Spinal cord (tissue), 10 donors: ENCODE measurements around the gene NRIP2. TPM values are rescaled to one million over a fixed set of nuclear protein-coding genes. Genes with fewer than 3 reads are reported as not detected.
A peak's percentile ranks its signal among the peaks of the same experiment; 100 is the strongest.

Experiments
- DNase-seq, 6 donors: peaks; one replicate each; pipeline versions ENCODE4 v3.0.0 to v3.0.0-alpha.2; 2013 to 2015; ENCODE audit warnings: low spot score in 6 of 6, low read depth in 4 of 6
- H3K27ac ChIP-seq: one replicate; pipeline ENCODE4 v1.5.1; 2013; ENCODE audit warnings: low read depth, low read length, control low read depth
- H3K27me3 ChIP-seq: one replicate; pipeline ENCODE4 v1.6.1; 2013; ENCODE audit warnings: low read length; ENCODE audit not compliant: control insufficient read depth, insufficient read depth
- H3K36me3 ChIP-seq: one replicate; pipeline ENCODE4 v1.6.1; 2013; ENCODE audit warnings: low read length; ENCODE audit not compliant: control insufficient read depth, insufficient read depth
- H3K4me1 ChIP-seq: one replicate; pipeline ENCODE4 v1.6.1; 2013; ENCODE audit warnings: low read length; ENCODE audit not compliant: control insufficient read depth, insufficient read depth
- H3K4me3 ChIP-seq: one replicate; pipeline ENCODE4 v1.5.1; 2013; ENCODE audit warnings: low read depth, low read length, control low read depth
- H3K9me3 ChIP-seq: one replicate; pipeline ENCODE4 v1.6.1; 2013; ENCODE audit warnings: low read length; ENCODE audit not compliant: control insufficient read depth, insufficient read depth
- WGBS: methylation state at CpG from one replicate; pipeline ENCODE4 v1.1.5; 2013; ENCODE audit warnings: missing lambda C conversion rate; ENCODE audit not compliant: insufficient coverage; 5-methylcytosine and 5-hydroxymethylcytosine counted together
- polyA plus RNA-seq, 2 donors: library from polyadenylated mRNA; unstranded; fragments of 120-200 nt; gene quantifications; one replicate each; pipeline ENCODE4 v1.2.1, GENCODE V29; 2013; ENCODE audit not compliant: insufficient read length in 2 of 2
- total RNA-seq, 2 donors: library from RNA; depleted of rRNA in 1 of 2; stranded (reverse); fragments of 120-200 nt in 1 of 2; fragments of >200 nt in 1 of 2; gene quantifications; one replicate each; pipeline versions ENCODE4 v1.2.3 to v1.2.4, GENCODE V29; 2013 to 2014
- donor health status: healthy.

NRIP2 gene
- total and polyA plus RNA-seq, 4 donors = 1.9 to 8.2 (median 4.2) TPM

- no CpG with 5 or more reads among the region's 3 CpGs for WGBS
- Histone ChIP-seq H3K27ac (no peak overlapping the region), H3K27me3 (no peaks in the 10 kb centered on the region), H3K9me3 (no peaks in the 10 kb centered on the region), H3K4me3 (no peak overlapping the region), H3K36me3 (peaks cover 5% of the 10 kb centered on the region), H3K4me1 (peaks cover 6% of the 10 kb centered on the region)
- no peak for DNase-seq
Observed at GRCh38 chr12:2851931-2852330, 17.1 kb upstream of the NRIP2 start.

- Histone ChIP-seq H3K27me3 (no peaks in the 10 kb centered on the region), H3K4me3 (no peak overlapping the region), H3K36me3 (no peaks in the 10 kb centered on the region), H3K4me1 (peaks cover 33% of the 10 kb centered on the region), H3K27ac (peak overlapping the region; percentile 69), H3K9me3 (no peaks in the 10 kb centered on the region)
- DNase-seq = peak in 1 of 6 donors; percentile 34
- 34% methylated on average over 3 of the region's 6 CpGs for WGBS
Observed at GRCh38 chr12:2845280-2845679, 10.4 kb upstream of the NRIP2 start.

- no peak for DNase-seq
- Histone ChIP-seq H3K27ac (peak overlapping the region; percentile 69), H3K27me3 (no peaks in the 10 kb centered on the region), H3K36me3 (no peaks in the 10 kb centered on the region), H3K9me3 (no peaks in the 10 kb centered on the region), H3K4me3 (no peak overlapping the region), H3K4me1 (peaks cover 33% of the 10 kb centered on the region)
- 87% methylated on average over 8 of the region's 9 CpGs for WGBS
Observed at GRCh38 chr12:2844786-2845185, 10.0 kb upstream of the NRIP2 start.

GRCh38 chr12:2842948-2843347, 8.1 kb upstream of the NRIP2 start:
- no peak overlapping the region for H3K4me3 ChIP-seq
- H3K9me3 ChIP-seq = no peaks in the 10 kb centered on the region
- no peaks in the 10 kb centered on the region for H3K27me3 ChIP-seq
- H3K36me3 ChIP-seq = no peaks in the 10 kb centered on the region
- H3K27ac ChIP-seq = peak overlapping the region; percentile 83
- DNase-seq = no peak
- WGBS = 90% methylated on average over 4 of the region's 5 CpGs
- peaks cover 33% of the 10 kb centered on the region for H3K4me1 ChIP-seq

- peak overlapping the region; percentile 57 for H3K27ac ChIP-seq
- H3K9me3 ChIP-seq = no peaks in the 10 kb centered on the region
- peaks cover 28% of the 10 kb centered on the region for H3K4me1 ChIP-seq
- no peaks in the 10 kb centered on the region for H3K36me3 ChIP-seq
- H3K27me3 ChIP-seq = no peaks in the 10 kb centered on the region
- 4% methylated on average over 6 of the region's 9 CpGs for WGBS
- DNase-seq = peak in 2 of 6 donors; percentile 49 to 50
- no peak overlapping the region for H3K4me3 ChIP-seq
Observed at GRCh38 chr12:2841056-2841650, 6.3 kb upstream of the NRIP2 start.

GRCh38 chr12:2836574-2836973, 1.7 kb upstream of the NRIP2 start:
- no peak overlapping the region for H3K4me3 ChIP-seq
- no peak for DNase-seq
- H3K27ac ChIP-seq = no peak overlapping the region
- no peaks in the 10 kb centered on the region for H3K27me3 ChIP-seq
- WGBS = 82% methylated on average over 7 of the region's 8 CpGs
- no peaks in the 10 kb centered on the region for H3K9me3 ChIP-seq
- peaks cover 1% of the 10 kb centered on the region for H3K36me3 ChIP-seq
- peaks cover 32% of the 10 kb centered on the region for H3K4me1 ChIP-seq

- peaks cover 3% of the 10 kb centered on the region for H3K36me3 ChIP-seq
- H3K27ac ChIP-seq = no peak overlapping the region
- DNase-seq = peak in 2 of 6 donors; percentile 49 to 56
- H3K9me3 ChIP-seq = no peaks in the 10 kb centered on the region
- no peaks in the 10 kb centered on the region for H3K27me3 ChIP-seq
- H3K4me3 ChIP-seq = no peak overlapping the region
- 70% methylated on average over 2 of the region's 4 CpGs for WGBS
- peaks cover 28% of the 10 kb centered on the region for H3K4me1 ChIP-seq
Observed at GRCh38 chr12:2835691-2836403, 1.0 kb upstream of the NRIP2 start.

- Histone ChIP-seq H3K9me3 (no peaks in the 10 kb centered on the region), H3K4me3 (no peak overlapping the region), H3K27ac (peak overlapping the region; percentile 80), H3K4me1 (peaks cover 27% of the 10 kb centered on the region), H3K27me3 (no peaks in the 10 kb centered on the region), H3K36me3 (peaks cover 16% of the 10 kb centered on the region)
- no peak for DNase-seq
- WGBS = 74% methylated on average over 3 of the region's 9 CpGs
Observed at GRCh38 chr12:2833810-2834209, 1.0 kb downstream of the NRIP2 start.

GRCh38 chr12:2833327-2833726, 1.5 kb downstream of the NRIP2 start:
- H3K9me3 ChIP-seq = no peaks in the 10 kb centered on the region
- H3K36me3 ChIP-seq = peaks cover 19% of the 10 kb centered on the region
- no peaks in the 10 kb centered on the region for H3K27me3 ChIP-seq
- H3K27ac ChIP-seq = no peak overlapping the region
- peaks cover 27% of the 10 kb centered on the region for H3K4me1 ChIP-seq
- H3K4me3 ChIP-seq = no peak overlapping the region
- DNase-seq = no peak
- WGBS = 60% methylated on average over 3 of the region's 5 CpGs

- Histone ChIP-seq H3K4me1 (peaks cover 27% of the 10 kb centered on the region), H3K9me3 (no peaks in the 10 kb centered on the region), H3K27me3 (no peaks in the 10 kb centered on the region), H3K36me3 (peaks cover 25% of the 10 kb centered on the region), H3K4me3 (no peak overlapping the region), H3K27ac (no peak overlapping the region)
- 81% methylated on average over 5 of the region's 6 CpGs for WGBS
- no peak for DNase-seq
Observed at GRCh38 chr12:2832550-2833127, 2.2 kb downstream of the NRIP2 start.
